Small intestine (tissue), 7 donors: ENCODE results near the gene GPC1. TPM values are rescaled to one million over a fixed set of nuclear protein-coding genes. Genes with fewer than 3 reads are reported as not detected.

Experiments used
- DNase-seq, 2 donors: peaks; one replicate each; pipeline versions ENCODE4 v3.0.0 to v3.0.0-alpha.2; 2013
- FAIRE-seq: peaks from 2 replicates; lab custom pipeline; 2012; peaks lifted over from hg19 to GRCh38; lab: Jason Lieb, UNC
- H3K27ac ChIP-seq, 3 donors: one replicate each; pipeline ENCODE4 v1.5.1; 2013; ENCODE audit warnings: low read length in 2 of 3, mild to moderate bottlenecking in 2 of 3, control low read depth in 1 of 3, inconsistent platforms in 1 of 3, low read depth in 1 of 3, moderate library complexity in 1 of 3
- H3K27me3 ChIP-seq, 3 donors: one replicate each; pipeline ENCODE4 v1.6.1; 2013; ENCODE audit warnings: low read length in 3 of 3, inconsistent platforms in 1 of 3; ENCODE audit not compliant: control insufficient read depth in 3 of 3, insufficient read depth in 3 of 3
- H3K36me3 ChIP-seq, 3 donors: one replicate each; pipeline ENCODE4 v1.6.1; 2013; ENCODE audit warnings: low read length in 3 of 3, inconsistent platforms in 1 of 3, low read depth in 1 of 3, mild to moderate bottlenecking in 1 of 3, moderate library complexity in 1 of 3; ENCODE audit not compliant: control insufficient read depth in 3 of 3, insufficient read depth in 2 of 3
- H3K4me1 ChIP-seq, 3 donors: one replicate each; pipeline ENCODE4 v1.6.1; 2013; ENCODE audit warnings: low read length in 2 of 3, inconsistent platforms in 1 of 3, low read depth in 1 of 3, mild to moderate bottlenecking in 1 of 3, moderate library complexity in 1 of 3; ENCODE audit not compliant: control insufficient read depth in 3 of 3, insufficient read depth in 2 of 3
- H3K4me3 ChIP-seq, 3 donors: one replicate each; pipeline ENCODE4 v1.5.1; 2013; ENCODE audit warnings: low read length in 3 of 3, control low read depth in 1 of 3, inconsistent platforms in 1 of 3, low read depth in 1 of 3, mild to moderate bottlenecking in 1 of 3, moderate library complexity in 1 of 3
- H3K9me3 ChIP-seq, 2 donors: one replicate each; pipeline ENCODE4 v1.6.1; 2013; ENCODE audit warnings: low read depth in 1 of 2, low read length in 1 of 2; ENCODE audit not compliant: control insufficient read depth in 2 of 2, insufficient read depth in 1 of 2
- WGBS, 3 donors: extraction: QIAGEN DNeasy Blood & Tissue Kit; methylation state at CpG; one replicate each; pipeline ENCODE4 v1.1.7; 2013; 5-methylcytosine and 5-hydroxymethylcytosine counted together
- polyA plus RNA-seq, 4 donors: library from polyadenylated mRNA; stranded (reverse) in 3 of 4; unstranded in 1 of 4; fragments of 200-250 nt in 3 of 4; fragments of 120-200 nt in 1 of 4; gene quantifications; one replicate each; pipeline versions ENCODE4 v1.2.1 to v1.2.3, GENCODE V29; 2013
- donor health status: healthy with polysubstance abuse.
- donor health status: control.
- donor health status: control.
- donor health status: Bipolar disorder and iron deficiency.
- donor health status: healthy.

Gene GPC1
- polyA plus RNA-seq, 4 donors: 0.89 to 15.5 (median 4.8) TPM

GRCh38 chr2:240440251-240440650 lies 4.8 kb downstream of the GPC1 start:
- peaks cover 7 to 19% (median 7%) of the 10 kb centered on the region in 3 donors for H3K27me3 ChIP-seq
- no peak overlapping the region for H3K27ac ChIP-seq
- FAIRE-seq (no peak), DNase-seq (no peak)
- H3K9me3 ChIP-seq: no peaks in the 10 kb centered on the region
- 88 to 91% (median 91%) methylated on average over 11 of the region's 12 CpGs for WGBS, 3 donors
- peaks cover 0 to 2% (median 2%) of the 10 kb centered on the region in 3 donors for H3K4me1 ChIP-seq
- H3K4me3 ChIP-seq: no peak overlapping the region
- peaks cover 0 to 2% (median 0%) of the 10 kb centered on the region in 3 donors for H3K36me3 ChIP-seq

- no peaks in the 10 kb centered on the region for H3K9me3 ChIP-seq
- 86 to 88% (median 87%) methylated on average over 17 to 18 of the region's 18 CpGs for WGBS, 3 donors
- no peak overlapping the region for H3K27ac ChIP-seq
- DNase-seq: no peak
- H3K4me3 ChIP-seq: no peak overlapping the region
- H3K36me3 ChIP-seq: peaks cover 0 to 2% (median 0%) of the 10 kb centered on the region in 3 donors
- H3K27me3 ChIP-seq: peaks cover 7 to 19% (median 7%) of the 10 kb centered on the region in 3 donors
- FAIRE-seq: no peak
- H3K4me1 ChIP-seq: peaks cover 0 to 2% (median 2%) of the 10 kb centered on the region in 3 donors
Observed at GRCh38 chr2:240440704-240441320, 5.3 kb downstream of the GPC1 start.

- DNase-seq (no peak), FAIRE-seq (no peak)
- Histone ChIP-seq H3K36me3 (peaks cover 0 to 2% (median 0%) of the 10 kb centered on the region in 3 donors), H3K27ac (no peak overlapping the region), H3K27me3 (peaks cover 7 to 18% (median 7%) of the 10 kb centered on the region in 3 donors), H3K9me3 (no peaks in the 10 kb centered on the region), H3K4me1 (peaks cover 0 to 2% (median 2%) of the 10 kb centered on the region in 3 donors), H3K4me3 (no peak overlapping the region)
- WGBS, 3 donors: 82 to 88% (median 87%) methylated on average over 24 to 27 of the region's 27 CpGs
Observed at GRCh38 chr2:240441326-240441992, 6.0 kb downstream of the GPC1 start.

GRCh38 chr2:240441993-240442411 lies 6.5 kb downstream of the GPC1 start:
- Histone ChIP-seq H3K4me3 (no peak overlapping the region), H3K9me3 (no peaks in the 10 kb centered on the region), H3K27me3 (peaks cover 2 to 12% (median 7%) of the 10 kb centered on the region in 3 donors), H3K27ac (no peak overlapping the region), H3K36me3 (peaks cover 0 to 2% (median 0%) of the 10 kb centered on the region in 3 donors), H3K4me1 (no peaks in the 10 kb centered on the region)
- FAIRE-seq (no peak), DNase-seq (no peak)
- WGBS, 3 donors: 77 to 79% (median 78%) methylated on average over 16 to 17 of the region's 17 CpGs

- H3K27me3 ChIP-seq: peaks cover 0 to 1% (median 0%) of the 10 kb centered on the region in 3 donors
- peaks cover 0 to 2% (median 0%) of the 10 kb centered on the region in 3 donors for H3K36me3 ChIP-seq
- DNase-seq (no peak), FAIRE-seq (no peak)
- no peaks in the 10 kb centered on the region for H3K4me1 ChIP-seq
- 90 to 91% (median 90%) methylated on average over 24 to 25 of the region's 25 CpGs for WGBS, 3 donors
- H3K9me3 ChIP-seq: no peaks in the 10 kb centered on the region
- H3K4me3 ChIP-seq: no peak overlapping the region
- no peak overlapping the region for H3K27ac ChIP-seq
Observed at GRCh38 chr2:240442891-240443715, 7.6 kb downstream of the GPC1 start.

- Histone ChIP-seq H3K9me3 (no peaks in the 10 kb centered on the region), H3K36me3 (peaks cover 0 to 2% (median 0%) of the 10 kb centered on the region in 3 donors), H3K4me1 (no peaks in the 10 kb centered on the region), H3K27ac (no peak overlapping the region), H3K27me3 (no peaks in the 10 kb centered on the region), H3K4me3 (no peak overlapping the region)
- DNase-seq (no peak), FAIRE-seq (no peak)
- 83 to 86% (median 86%) methylated on average over 9 to 17 of the region's 17 CpGs for WGBS, 3 donors
Observed at GRCh38 chr2:240443891-240444301, 8.4 kb downstream of the GPC1 start.

- Histone ChIP-seq H3K4me3 (no peak overlapping the region), H3K27me3 (no peaks in the 10 kb centered on the region), H3K36me3 (peaks cover 0 to 2% (median 0%) of the 10 kb centered on the region in 3 donors), H3K27ac (no peak overlapping the region), H3K9me3 (no peaks in the 10 kb centered on the region), H3K4me1 (no peaks in the 10 kb centered on the region)
- 91 to 93% (median 92%) methylated on average over 16 of the region's 16 CpGs for WGBS, 3 donors
- FAIRE-seq: no peak
- DNase-seq: no peak
Observed at GRCh38 chr2:240444464-240444863, 9.0 kb downstream of the GPC1 start.
